ENCODE data around the gene NAALADL2. TPM values are rescaled to one million over a fixed set of nuclear protein-coding genes. Genes with fewer than 3 reads are reported as not detected.
"Not testable (repeated sequence)": the region's sequence is repeated elsewhere in the genome, so short reads cannot be mapped to it uniquely, and the experiment has no call there.

The NAALADL2 gene
- total RNA-seq, 2 experiments from 2014 or later = 0.30 to 1.2 TPM

DNA sequence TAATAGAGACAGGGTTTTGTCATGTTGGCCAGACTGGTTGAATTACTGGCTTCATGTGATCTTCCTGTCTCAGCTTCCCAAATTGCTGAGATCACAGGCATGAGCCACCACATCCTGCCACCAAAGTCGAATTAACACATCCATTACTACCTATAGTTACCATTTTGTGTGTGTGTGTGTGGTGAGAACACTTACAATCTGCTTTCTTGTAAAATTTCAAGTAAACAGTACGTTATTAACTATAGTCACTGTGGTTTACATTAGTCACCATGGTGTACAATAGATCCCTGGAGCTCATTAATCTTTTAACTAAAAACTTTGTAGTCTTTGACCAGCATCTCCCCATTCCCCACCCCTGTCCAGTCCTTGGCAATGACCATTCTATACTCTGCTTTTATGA is 270.0 kb downstream of the NAALADL2 start:
- H3K27ac ChIP-seq (ENCODE audit: low read depth in 1 of 2, low read length in 2 of 2) = no peak overlapping the region
- no peaks in the 10 kb centered on the region for H3K27me3 ChIP-seq (ENCODE audit: control insufficient read depth in 1 of 2, insufficient read depth in 2 of 2, low read length in 2 of 2)
- ChIA-PET POLR2A (no interaction called here), CTCF (interaction anchor here (0.6 kb wide), 1 partner anchor 387 kb away, joined by 3 read pairs; no protein-coding TSS in a partner anchor)
- no peaks in the 10 kb centered on the region for H3K4me1 ChIP-seq (ENCODE audit: insufficient read depth, low read length)
- ATAC-seq (ENCODE audit: poor library complexity) = no peak
- peaks cover 0 to 6% of the 10 kb centered on the region in 2 experiments for H3K9me3 ChIP-seq (ENCODE audit: control insufficient read depth in 1 of 2, insufficient read depth in 1 of 2, low read length in 2 of 2)
- Mint-ChIP-seq H3K4me1 (ENCODE audit: low read depth) (no peaks in the 10 kb centered on the region), H3K4me3 (no peak overlapping the region), H3K27me3 (no peaks in the 10 kb centered on the region), H3K36me3 (ENCODE audit: low read depth) (no peaks in the 10 kb centered on the region), H3K27ac (no peak overlapping the region), H3K9me3 (peaks cover 4% of the 10 kb centered on the region)
- H3K36me3 ChIP-seq (ENCODE audit: insufficient read depth, low read length) = no peaks in the 10 kb centered on the region
- intact Hi-C loops (cut with DNase I, micrococcal nuclease) = no loop called here
- H3K4me3 ChIP-seq (ENCODE audit: low read length) = no peak overlapping the region
- no peak for DNase-seq
- TF ChIP-seq, protein P1, sequence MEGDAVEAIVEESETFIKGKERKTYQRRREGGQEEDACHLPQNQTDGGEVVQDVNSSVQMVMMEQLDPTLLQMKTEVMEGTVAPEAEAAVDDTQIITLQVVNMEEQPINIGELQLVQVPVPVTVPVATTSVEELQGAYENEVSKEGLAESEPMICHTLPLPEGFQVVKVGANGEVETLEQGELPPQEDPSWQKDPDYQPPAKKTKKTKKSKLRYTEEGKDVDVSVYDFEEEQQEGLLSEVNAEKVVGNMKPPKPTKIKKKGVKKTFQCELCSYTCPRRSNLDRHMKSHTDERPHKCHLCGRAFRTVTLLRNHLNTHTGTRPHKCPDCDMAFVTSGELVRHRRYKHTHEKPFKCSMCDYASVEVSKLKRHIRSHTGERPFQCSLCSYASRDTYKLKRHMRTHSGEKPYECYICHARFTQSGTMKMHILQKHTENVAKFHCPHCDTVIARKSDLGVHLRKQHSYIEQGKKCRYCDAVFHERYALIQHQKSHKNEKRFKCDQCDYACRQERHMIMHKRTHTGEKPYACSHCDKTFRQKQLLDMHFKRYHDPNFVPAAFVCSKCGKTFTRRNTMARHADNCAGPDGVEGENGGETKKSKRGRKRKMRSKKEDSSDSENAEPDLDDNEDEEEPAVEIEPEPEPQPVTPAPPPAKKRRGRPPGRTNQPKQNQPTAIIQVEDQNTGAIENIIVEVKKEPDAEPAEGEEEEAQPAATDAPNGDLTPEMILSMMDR (IDR thresholded peaks at IDR 0.05) = no peak

DNA sequence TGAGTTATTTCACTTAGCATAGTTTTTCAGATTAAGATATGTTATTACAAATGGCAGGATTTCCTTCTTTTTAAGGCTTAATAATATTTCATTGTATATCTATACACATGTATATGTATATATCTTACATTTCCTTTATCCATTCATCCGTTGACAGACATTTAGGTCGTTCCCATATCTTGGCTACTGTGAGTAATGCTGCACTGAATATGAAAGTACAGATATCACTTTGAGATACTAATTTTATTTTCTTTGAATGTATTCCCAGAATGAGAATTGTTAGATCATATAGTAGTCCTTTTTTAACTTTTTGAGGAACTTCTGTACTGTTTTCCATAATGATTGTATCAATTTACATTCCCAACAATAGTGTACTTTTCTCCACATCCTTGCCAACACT is 270.4 kb downstream of the NAALADL2 start:
- Histone ChIP-seq H3K36me3 (ENCODE audit: insufficient read depth, low read length) (no peaks in the 10 kb centered on the region), H3K27me3 (ENCODE audit: control insufficient read depth in 1 of 2, insufficient read depth in 2 of 2, low read length in 2 of 2) (no peaks in the 10 kb centered on the region), H3K4me1 (ENCODE audit: insufficient read depth, low read length) (no peaks in the 10 kb centered on the region), H3K9me3 (ENCODE audit: control insufficient read depth in 1 of 2, insufficient read depth in 1 of 2, low read length in 2 of 2) (peaks cover 0 to 6% of the 10 kb centered on the region in 2 experiments), H3K27ac (ENCODE audit: low read depth in 1 of 2, low read length in 2 of 2) (no peak overlapping the region), H3K4me3 (ENCODE audit: low read length) (no peak overlapping the region)
- ChIA-PET POLR2A (no interaction called here), CTCF (no interaction called here)
- Mint-ChIP-seq H3K27ac (no peak overlapping the region), H3K36me3 (ENCODE audit: low read depth) (no peaks in the 10 kb centered on the region), H3K4me1 (ENCODE audit: low read depth) (no peaks in the 10 kb centered on the region), H3K27me3 (no peaks in the 10 kb centered on the region), H3K9me3 (peaks cover 4% of the 10 kb centered on the region), H3K4me3 (no peak overlapping the region)
- no peak for DNase-seq
- intact Hi-C loops (cut with DNase I, micrococcal nuclease) = no loop called here
- no peak for ATAC-seq (ENCODE audit: poor library complexity)
- TF ChIP-seq, protein P1 (IDR thresholded peaks at IDR 0.05) = no peak

DNA sequence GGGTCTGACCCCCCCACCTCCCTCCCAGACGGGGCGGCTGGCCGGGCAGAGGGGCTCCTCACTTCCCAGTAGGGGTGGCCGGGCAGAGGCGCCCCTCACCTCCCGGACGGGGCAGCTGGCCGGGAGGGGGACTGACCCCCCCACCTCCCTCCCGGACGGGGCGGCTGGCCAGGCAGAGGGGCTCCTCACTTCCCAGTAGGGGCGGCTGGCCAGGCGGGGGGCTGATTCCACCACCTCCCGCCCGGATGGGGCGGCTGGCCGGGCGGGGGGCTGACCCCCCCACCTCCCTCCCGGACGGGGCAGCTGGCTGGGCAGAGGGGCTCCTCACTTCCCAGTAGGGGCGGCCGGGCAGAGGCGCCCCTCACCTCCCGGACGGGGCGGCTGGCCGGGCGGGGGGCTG is 272.7 kb downstream of the NAALADL2 start:
- H3K27me3 Mint-ChIP-seq; H3K36me3 ChIP-seq (ENCODE audit: insufficient read depth, low read length); ATAC-seq (ENCODE audit: poor library complexity); H3K36me3 Mint-ChIP-seq (ENCODE audit: low read depth); POLR2A ChIA-PET; H3K9me3 Mint-ChIP-seq; DNase-seq; H3K4me1 ChIP-seq (ENCODE audit: insufficient read depth, low read length); H3K27ac ChIP-seq (ENCODE audit: low read depth in 1 of 2, low read length in 2 of 2); CTCF ChIA-PET; H3K9me3 ChIP-seq (ENCODE audit: control insufficient read depth in 1 of 2, insufficient read depth in 1 of 2, low read length in 2 of 2); H3K27me3 ChIP-seq (ENCODE audit: control insufficient read depth in 1 of 2, insufficient read depth in 2 of 2, low read length in 2 of 2); intact Hi-C loops (cut with DNase I, micrococcal nuclease); H3K4me3 Mint-ChIP-seq; H3K4me1 Mint-ChIP-seq (ENCODE audit: low read depth); H3K4me3 ChIP-seq (ENCODE audit: low read length); H3K27ac Mint-ChIP-seq: not testable (repeated sequence)

DNA sequence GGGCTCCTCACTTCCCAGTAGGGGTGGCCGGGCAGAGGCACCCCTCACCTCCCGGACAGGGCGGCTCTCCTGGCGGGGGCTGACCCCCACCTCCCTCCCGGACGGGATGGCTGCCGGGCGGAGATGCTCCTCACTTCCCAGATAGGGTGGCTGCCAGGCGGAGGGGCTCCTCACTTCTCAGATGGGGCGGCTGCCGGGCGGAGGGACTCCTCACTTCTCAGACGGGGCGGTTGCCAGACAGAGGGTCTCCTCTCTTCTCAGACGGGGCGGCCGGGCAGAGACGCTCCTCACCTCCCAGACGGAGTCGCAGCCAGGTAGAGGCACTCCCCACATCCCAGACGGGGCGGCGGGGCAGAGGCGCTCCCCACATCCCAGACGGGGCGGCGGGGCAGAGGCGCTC is 273.6 kb downstream of the NAALADL2 start:
- H3K27me3 Mint-ChIP-seq, POLR2A ChIA-PET: not testable (repeated sequence)

More for the DNA sequence above, 273.6 kb downstream of the NAALADL2 start:
- DNase-seq; H3K27me3 ChIP-seq (ENCODE audit: control insufficient read depth in 1 of 2, insufficient read depth in 2 of 2, low read length in 2 of 2); H3K36me3 ChIP-seq (ENCODE audit: insufficient read depth, low read length); CTCF ChIA-PET; H3K27ac ChIP-seq (ENCODE audit: low read depth in 1 of 2, low read length in 2 of 2); H3K9me3 ChIP-seq (ENCODE audit: control insufficient read depth in 1 of 2, insufficient read depth in 1 of 2, low read length in 2 of 2); H3K27ac Mint-ChIP-seq; H3K36me3 Mint-ChIP-seq (ENCODE audit: low read depth); H3K4me1 ChIP-seq (ENCODE audit: insufficient read depth, low read length); H3K4me1 Mint-ChIP-seq (ENCODE audit: low read depth); ATAC-seq (ENCODE audit: poor library complexity); intact Hi-C loops (cut with DNase I, micrococcal nuclease); H3K9me3 Mint-ChIP-seq; H3K4me3 Mint-ChIP-seq; H3K4me3 ChIP-seq (ENCODE audit: low read length): not testable (repeated sequence)

Data from CD4-positive, alpha-beta T cell (primary cell).